Fibroblast of pulmonary artery (primary cell): ENCODE data around the gene PRKACA.

Experiments used
- DNase-seq: peaks from one replicate; pipeline ENCODE4 v3.0.0-alpha.2; 2010; ENCODE audit warnings: low read depth
- H3K4me3 ChIP-seq: replicated peaks from 2 replicates; pipeline ENCODE4 v1.5.1; 2011; ENCODE audit warnings: low read depth, mild to moderate bottlenecking, control low read depth, low read length, moderate library complexity
- TF ChIP-seq, protein P1 (sequence below): IDR thresholded peaks from 2 replicates; pipeline ENCODE4 v1.5.1; 2011; ENCODE audit warnings: mild to moderate bottlenecking, control low read depth, low read length, inconsistent platforms; ENCODE audit errors: missing control alignments

Gene PRKACA

DNA sequence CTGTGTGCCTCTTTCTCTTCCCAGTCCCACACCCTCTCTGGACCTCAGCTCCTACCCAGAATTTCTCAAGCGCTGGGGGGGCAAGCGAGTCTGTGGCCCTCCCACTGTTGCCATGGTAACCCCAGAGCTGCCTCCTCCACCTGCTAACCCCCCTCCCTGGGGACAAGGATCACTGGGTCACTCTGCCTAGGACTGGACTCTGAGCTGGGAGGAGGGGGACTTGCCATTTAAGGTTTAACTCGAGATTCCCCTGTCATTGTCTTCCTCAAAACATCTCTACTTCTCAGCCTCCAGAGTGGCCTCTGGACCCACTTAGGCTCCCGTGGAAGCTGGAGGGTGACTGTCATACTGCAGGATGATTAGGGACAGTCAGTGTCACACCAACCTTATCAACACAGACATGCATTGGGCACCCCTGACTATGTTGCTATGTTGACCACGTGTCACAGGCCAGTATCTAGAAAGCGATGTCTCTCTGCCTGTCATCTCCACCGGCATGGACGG is 57.9 kb downstream of the PRKACA start:
- no peak for DNase-seq
- no peak overlapping the region for H3K4me3 ChIP-seq
- TF ChIP-seq, protein P1, sequence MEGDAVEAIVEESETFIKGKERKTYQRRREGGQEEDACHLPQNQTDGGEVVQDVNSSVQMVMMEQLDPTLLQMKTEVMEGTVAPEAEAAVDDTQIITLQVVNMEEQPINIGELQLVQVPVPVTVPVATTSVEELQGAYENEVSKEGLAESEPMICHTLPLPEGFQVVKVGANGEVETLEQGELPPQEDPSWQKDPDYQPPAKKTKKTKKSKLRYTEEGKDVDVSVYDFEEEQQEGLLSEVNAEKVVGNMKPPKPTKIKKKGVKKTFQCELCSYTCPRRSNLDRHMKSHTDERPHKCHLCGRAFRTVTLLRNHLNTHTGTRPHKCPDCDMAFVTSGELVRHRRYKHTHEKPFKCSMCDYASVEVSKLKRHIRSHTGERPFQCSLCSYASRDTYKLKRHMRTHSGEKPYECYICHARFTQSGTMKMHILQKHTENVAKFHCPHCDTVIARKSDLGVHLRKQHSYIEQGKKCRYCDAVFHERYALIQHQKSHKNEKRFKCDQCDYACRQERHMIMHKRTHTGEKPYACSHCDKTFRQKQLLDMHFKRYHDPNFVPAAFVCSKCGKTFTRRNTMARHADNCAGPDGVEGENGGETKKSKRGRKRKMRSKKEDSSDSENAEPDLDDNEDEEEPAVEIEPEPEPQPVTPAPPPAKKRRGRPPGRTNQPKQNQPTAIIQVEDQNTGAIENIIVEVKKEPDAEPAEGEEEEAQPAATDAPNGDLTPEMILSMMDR = no peak

DNA sequence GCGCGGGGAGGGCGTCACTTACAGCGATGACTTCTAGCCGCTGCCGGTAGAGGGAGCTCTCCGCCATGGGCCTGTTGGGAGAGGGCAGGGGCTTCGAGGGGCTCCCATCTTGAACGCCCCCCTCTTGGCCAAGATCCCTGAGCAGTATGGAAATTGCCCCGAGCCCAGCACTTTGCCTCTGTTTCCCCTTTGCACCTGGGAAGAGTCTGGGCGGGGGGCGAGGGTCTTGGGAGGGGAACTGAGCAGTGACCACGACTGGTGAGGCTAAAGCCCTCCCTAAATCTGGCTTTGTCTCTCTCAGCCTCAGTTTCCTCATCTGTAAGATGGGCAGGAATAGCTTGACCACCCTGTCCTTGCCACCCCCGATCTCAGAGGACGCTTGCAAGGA is 58.5 kb downstream of the PRKACA start:
- H3K4me3 ChIP-seq = no peak overlapping the region
- TF ChIP-seq, protein P1 = peak; percentile 66
- DNase-seq = no peak

DNA sequence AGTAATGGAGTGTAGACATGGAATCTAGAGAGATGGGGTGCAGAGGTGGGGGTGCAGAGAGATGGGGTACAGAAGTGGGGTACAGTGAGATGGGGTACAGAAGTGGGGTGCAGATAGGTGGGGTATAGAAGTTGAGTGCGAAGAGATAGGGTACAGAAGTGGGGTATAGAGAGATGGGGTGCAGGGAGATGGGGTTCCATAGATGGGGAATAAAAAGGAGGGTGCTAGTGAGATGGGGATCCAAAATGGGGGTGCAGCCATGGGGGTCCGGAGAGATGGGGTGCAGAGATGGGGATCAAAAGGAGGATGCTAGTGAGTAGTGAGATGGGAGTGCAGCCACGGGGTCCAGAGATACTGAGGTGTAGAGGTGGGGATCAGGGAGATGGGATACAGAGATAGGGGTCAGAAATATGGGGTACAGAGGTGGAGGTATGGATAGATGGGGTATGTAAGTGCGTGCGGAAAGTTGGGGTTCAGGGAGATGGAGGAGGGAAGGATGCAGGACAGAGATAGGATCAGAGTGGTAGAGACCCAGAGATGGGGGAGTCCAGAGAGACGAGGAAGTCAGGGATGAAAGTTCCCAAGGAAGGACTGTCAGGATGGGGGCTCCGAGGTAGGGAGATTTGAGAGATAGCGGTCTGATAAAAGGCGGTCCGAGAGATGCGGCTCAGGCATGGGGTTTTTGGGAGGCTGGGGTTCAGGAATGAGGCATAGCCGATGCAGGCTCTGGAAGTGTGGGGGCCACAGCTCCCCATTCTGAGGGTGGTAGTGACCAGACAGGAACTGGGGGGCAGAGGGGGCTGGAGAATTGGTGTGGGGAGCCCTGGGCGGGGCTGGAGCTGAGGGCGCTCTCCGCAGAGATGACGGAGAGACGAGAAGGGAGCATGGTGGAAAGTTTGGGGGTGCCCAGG is 59.1 kb downstream of the PRKACA start:
- H3K4me3 ChIP-seq = no peak overlapping the region
- no peak for DNase-seq
- TF ChIP-seq, protein P1 = no peak

DNA sequence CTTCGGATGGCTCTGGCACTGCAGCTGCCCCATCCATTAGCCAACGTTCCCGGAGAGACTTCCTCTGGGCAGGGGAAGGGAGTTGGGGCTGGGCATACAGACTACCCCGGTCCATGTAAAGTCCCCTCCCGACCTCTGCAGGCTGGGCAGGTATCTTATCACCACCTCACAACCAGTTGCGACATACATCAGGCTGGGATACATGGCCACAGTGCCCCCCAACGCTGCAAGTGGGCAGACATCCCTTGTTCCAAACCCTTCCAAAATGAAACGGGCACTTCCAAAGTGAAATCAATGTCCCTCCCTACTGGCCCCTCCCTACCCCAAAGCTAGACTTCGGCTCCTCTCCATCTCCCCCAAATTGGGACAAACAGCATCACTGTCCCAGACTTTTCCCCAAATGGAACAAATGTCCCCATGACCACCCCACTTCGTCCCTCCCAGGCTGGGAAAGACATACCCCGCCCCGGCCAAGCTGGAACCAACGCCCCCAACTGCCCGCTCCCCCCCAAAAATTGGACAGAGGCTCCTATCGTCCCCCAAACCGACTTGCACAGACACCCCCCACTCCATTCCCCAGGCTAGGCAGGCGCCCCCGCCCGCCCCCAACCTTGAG is 60.7 kb downstream of the PRKACA start:
- H3K4me3 ChIP-seq = peak overlapping the region; percentile 21
- no peak for DNase-seq
- TF ChIP-seq, protein P1 = no peak

DNA sequence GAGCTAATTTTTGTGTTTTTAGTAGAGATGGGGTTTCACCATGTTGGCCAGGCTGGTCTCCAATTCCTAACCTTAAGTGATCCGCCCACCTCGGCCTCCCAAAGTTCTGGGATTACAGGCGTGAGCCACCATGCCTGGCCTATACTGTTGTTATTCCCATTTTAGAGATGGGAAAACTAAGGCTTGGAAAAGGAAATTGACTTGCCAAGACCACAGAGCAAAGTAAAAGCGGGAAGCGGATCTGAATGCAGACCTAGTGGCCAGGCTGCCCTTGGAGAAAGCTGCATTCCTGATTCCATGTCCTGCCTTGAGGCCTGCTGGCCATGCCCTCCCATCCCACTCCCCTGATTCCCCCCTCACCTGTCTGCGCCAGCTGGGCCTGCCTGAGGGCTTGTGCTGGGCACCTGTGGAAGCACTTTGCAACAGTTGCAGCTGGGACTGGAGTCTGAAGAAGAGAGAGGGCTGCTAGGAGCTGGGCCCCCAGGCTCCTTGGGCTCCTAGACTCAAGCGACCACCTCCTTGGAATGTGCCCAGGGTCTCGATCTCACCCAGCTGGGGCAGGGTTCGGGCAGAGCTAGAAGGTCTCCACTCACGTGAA is 61.4 kb downstream of the PRKACA start:
- TF ChIP-seq, protein P1 = no peak
- no peak overlapping the region for H3K4me3 ChIP-seq
- DNase-seq = no peak

DNA sequence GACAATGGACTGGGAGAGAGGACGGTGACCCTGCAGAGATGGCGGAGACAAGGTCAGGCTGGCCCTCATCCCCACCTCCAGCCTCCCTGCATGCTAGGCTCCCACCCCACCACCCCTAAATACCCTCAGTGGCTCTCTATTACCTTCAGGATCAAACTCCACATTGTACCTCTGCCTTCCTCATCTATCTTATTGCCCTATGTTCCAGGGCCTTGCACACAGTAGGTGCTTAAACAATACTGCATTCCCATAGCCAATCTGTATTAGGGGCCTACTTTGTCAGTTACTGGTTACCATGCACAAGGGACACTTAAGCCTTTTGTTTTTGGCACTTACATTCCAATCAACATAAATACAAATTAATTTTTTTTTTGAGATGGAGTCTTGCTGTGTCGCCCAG is 62.2 kb downstream of the PRKACA start:
- no peak overlapping the region for H3K4me3 ChIP-seq
- DNase-seq = no peak
- TF ChIP-seq, protein P1 = no peak
